HEK293T (cell line): ENCODE measurements around the gene BRAF.

Experiments used
- BHLHE40 ChIP-seq: fragments of 450-650 bp; IDR thresholded peaks from 2 replicates; pipeline ENCODE4 v1.6.1; 2016; ENCODE audit warnings: mild to moderate bottlenecking, moderate library complexity, borderline replicate concordance
- CTBP1 ChIP-seq: fragments of 450-650 bp; IDR thresholded peaks from 2 replicates; pipeline ENCODE4 v1.6.1; 2016; ENCODE audit warnings: borderline replicate concordance
- ELF4 ChIP-seq: fragments of 450-650 bp; IDR thresholded peaks from 2 replicates; pipeline ENCODE4 v1.6.1; 2017; ENCODE audit warnings: antibody characterized with exemption
- FOXK2 ChIP-seq: fragments of 450-650 bp; IDR thresholded peaks from 2 replicates; pipeline ENCODE4 v1.6.1; 2016; ENCODE audit warnings: mild to moderate bottlenecking
- NFRKB ChIP-seq: fragments of 450-650 bp; IDR thresholded peaks from 2 replicates; pipeline ENCODE4 v1.6.1; 2016; ENCODE audit warnings: mild to moderate bottlenecking, moderate library complexity
- SP1 ChIP-seq: fragments of 450-650 bp; IDR thresholded peaks from 2 replicates; pipeline ENCODE4 v1.6.1; 2017
- ZNF384 ChIP-seq: fragments of 450-650 bp; IDR thresholded peaks from 2 replicates; pipeline ENCODE4 v1.6.1; 2016

- no peak for TF ChIP-seq FOXK2
- no peak for TF ChIP-seq ZNF384
- no peak for TF ChIP-seq BHLHE40
- TF ChIP-seq CTBP1, result no peak
- no peak for TF ChIP-seq ELF4
- TF ChIP-seq NFRKB, result no peak
- no peak for TF ChIP-seq SP1
Measured at GRCh38 chr7:140684066-140684950, 240.4 kb downstream of the BRAF start.
